GM18511 (cell line): ENCODE results near the gene CCDC192.

Source experiments
- ATAC-seq: cut with Tn5 transposase; IDR thresholded peaks from one replicate; pipeline ENCODE4 v1.9.1; 2021; ENCODE audit warnings: mild to moderate bottlenecking, moderate library complexity; ENCODE audit not compliant: unreplicated experiment

CCDC192 gene

GRCh38 chr5:127970081-127970480 lies 266.9 kb downstream of the CCDC192 start:
- ATAC-seq = no peak

- no peak for ATAC-seq
Observed at GRCh38 chr5:127970854-127971425, 267.7 kb downstream of the CCDC192 start.

- no peak for ATAC-seq
Observed at GRCh38 chr5:127975961-127976360, 272.8 kb downstream of the CCDC192 start.

- no peak for ATAC-seq
Observed at GRCh38 chr5:127976525-127976924, 273.3 kb downstream of the CCDC192 start.

- ATAC-seq = no peak
Observed at GRCh38 chr5:127976991-127977717, 274.0 kb downstream of the CCDC192 start.

GRCh38 chr5:127978738-127979300 lies 275.6 kb downstream of the CCDC192 start:
- no peak for ATAC-seq

- no peak for ATAC-seq
Observed at GRCh38 chr5:127979475-127979874, 276.3 kb downstream of the CCDC192 start.

- no peak for ATAC-seq
Observed at GRCh38 chr5:127980843-127981242, 277.7 kb downstream of the CCDC192 start.

- ATAC-seq = no peak
Observed at GRCh38 chr5:127981498-127981897, 278.3 kb downstream of the CCDC192 start.

GRCh38 chr5:127985811-127986325 lies 282.7 kb downstream of the CCDC192 start:
- ATAC-seq = no peak

- no peak for ATAC-seq
Observed at GRCh38 chr5:127987354-127988145, 284.4 kb downstream of the CCDC192 start.

GRCh38 chr5:127988146-127988760 lies 285.1 kb downstream of the CCDC192 start:
- no peak for ATAC-seq
